DLD1 (cell line): ENCODE data around the gene SSNA1.

Experiments used
- in situ Hi-C: cut with HindIII; loops from 2 replicates; pipeline ENCODE4 v1.10.0; 2017; ENCODE audit warnings: low sequenced_read_pairs

SSNA1 gene

DNA sequence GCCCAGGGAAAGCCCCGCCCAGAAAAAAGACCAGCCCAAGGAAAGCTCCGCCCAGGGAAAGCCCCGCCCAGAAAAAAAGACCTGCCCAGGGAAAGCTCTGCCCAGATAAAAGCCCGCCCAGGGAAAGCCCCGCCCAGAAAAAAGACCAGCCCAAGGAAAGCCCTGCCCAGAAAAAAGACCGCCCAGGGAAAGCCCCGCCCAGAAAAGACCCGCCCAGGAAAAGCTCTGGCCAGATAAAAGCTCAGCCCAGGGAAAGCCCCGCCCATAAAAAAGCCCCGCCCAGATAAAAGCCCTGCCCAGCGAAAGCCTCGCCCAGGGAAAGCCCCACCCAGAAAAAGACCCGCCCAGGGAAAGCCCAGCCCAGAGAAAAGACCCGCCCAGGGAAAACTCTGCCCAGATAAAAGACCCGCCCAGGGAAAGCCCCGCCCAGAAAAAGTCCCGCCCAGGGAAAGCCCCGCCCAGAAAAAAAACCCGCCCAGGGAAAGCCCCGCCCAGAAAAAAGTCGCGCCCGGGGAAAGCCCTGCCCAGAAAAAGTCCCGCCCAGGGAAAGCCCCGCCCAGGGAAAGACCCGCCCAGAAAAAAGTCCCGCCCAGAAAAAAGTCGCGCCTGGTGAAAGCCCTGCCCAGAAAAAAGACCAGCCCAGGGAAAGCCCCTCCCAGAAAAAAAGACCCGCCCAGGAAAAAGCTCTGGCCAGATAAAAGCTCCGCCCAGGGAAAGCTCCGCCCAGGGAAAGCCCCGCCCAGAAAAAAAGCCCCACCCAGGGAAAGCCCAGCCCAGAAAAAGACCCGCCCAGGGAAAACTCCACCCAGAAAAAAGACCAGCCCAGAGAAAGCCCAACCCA lies 37.6 kb upstream of the SSNA1 start:
- in situ Hi-C loops, result loop anchor here (25.0 kb wide), 1 partner anchor 339 kb away; the partner anchor contains the start of gene RABL6

DNA sequence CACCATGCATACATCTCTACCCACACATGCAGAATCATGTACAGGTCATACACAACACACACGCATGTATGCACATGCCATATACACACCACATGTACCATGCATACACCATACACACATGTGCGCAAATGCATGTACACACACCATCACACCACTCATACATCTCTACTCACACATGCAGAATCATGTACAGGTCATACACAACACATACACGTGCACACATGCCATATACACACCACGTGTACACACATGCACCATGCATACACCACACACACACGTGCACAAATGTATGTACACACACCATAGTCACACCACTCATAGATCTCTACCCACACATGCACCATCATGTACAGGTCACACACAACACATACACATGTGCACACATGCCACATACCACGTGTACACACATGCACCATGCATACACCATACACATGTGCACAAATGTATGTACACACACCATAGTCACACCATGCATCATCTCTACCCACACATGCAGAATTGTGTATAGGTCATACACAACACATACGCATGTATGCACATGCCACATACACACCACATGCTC lies 35.6 kb upstream of the SSNA1 start:
- in situ Hi-C loops, result loop anchor here (25.0 kb wide), 1 partner anchor 341 kb away; the partner anchor contains the start of gene RABL6

DNA sequence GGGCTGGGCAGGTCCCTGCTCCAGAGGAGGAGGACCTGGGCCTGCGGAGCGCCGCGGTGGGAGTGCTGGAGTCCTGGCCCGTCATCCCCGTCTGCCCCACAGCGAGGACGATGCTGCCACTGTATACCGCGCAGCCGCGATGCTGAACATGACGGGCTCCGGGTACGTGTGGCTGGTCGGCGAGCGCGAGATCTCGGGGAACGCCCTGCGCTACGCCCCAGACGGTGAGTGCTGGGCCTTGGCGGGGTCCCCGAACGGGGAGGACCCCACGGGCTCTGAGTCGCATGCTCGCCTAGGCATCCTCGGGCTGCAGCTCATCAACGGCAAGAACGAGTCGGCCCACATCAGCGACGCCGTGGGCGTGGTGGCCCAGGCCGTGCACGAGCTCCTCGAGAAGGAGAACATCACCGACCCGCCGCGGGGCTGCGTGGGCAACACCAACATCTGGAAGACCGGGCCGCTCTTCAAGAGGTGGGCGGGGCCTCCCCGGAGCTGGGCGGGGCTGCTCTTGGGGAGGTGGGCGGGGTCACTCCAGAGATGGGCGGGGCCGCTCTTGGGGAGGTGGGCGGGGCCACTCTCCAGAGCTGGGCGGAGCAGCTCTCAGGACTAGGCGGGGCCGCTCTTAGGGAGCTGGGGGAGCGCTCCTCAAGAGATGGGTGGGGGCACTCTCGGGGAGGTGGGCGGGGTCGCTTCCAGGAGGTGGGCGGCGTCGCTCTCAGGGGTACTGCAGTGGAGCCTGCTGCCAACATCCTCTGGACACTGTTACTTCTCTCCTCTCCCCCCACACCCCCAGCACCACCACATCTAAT lies 31.7 kb upstream of the SSNA1 start:
- in situ Hi-C loops, result loop anchor here (25.0 kb wide), 1 partner anchor 344 kb away; the partner anchor contains the start of gene RABL6

DNA sequence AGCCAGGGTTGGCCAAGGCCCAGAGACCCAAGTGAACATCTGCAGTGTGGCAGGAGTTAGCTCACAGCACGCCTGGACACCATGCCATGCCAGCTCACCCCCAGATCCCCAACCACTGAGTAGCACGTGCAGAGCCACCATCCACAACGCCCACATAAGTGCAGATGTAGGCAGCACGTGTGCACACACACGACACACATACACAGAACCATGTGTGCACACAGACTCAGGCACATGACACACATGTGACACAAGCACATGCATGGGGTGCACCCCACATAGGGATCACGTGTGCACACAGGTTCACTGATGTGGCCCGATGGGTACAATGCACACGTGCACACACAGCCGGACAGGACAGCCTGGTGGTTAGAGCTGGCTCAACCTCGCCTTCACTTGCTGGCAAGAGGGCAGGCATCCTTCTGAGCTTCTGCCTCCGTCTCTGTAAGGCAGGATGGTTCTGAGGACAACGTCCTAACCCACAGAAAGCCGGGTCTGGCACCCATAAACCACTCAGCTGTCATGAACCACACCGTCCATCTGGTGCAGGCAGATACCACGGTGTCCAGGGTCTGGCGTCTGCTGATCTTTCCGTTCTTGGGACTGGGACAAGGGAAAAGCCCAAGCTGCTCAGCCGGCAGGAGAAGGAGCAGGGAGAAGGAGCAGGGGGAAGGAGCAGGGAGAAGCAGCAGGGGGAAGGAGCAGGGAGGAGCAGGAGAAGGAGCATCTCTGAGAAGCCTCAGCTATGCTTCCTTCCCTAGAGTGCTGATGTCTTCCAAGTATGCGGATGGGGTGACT lies 30.7 kb upstream of the SSNA1 start:
- in situ Hi-C loops, result loop anchor here (25.0 kb wide), 1 partner anchor 346 kb away; the partner anchor contains the start of gene RABL6

DNA sequence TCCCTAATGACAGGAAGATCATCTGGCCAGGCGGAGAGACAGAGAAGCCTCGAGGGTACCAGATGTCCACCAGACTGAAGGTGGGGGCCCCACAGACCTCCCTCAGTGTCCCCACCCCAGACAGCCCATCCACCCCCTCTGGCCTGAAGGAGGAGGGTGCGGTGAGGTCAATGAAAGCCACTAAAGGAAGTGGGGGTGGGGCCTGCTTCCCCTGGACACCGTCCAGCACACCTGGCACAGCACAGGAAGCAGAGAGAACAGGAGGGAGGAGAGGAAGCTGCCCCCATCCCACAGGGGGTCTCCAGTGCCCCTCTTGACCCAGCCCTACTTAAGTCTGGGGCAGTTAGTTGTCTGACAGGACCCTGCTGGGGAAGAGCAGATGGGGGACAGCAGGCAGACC lies 29.9 kb upstream of the SSNA1 start:
- in situ Hi-C loops, result loop anchor here (25.0 kb wide), 1 partner anchor 346 kb away; the partner anchor contains the start of gene RABL6

DNA sequence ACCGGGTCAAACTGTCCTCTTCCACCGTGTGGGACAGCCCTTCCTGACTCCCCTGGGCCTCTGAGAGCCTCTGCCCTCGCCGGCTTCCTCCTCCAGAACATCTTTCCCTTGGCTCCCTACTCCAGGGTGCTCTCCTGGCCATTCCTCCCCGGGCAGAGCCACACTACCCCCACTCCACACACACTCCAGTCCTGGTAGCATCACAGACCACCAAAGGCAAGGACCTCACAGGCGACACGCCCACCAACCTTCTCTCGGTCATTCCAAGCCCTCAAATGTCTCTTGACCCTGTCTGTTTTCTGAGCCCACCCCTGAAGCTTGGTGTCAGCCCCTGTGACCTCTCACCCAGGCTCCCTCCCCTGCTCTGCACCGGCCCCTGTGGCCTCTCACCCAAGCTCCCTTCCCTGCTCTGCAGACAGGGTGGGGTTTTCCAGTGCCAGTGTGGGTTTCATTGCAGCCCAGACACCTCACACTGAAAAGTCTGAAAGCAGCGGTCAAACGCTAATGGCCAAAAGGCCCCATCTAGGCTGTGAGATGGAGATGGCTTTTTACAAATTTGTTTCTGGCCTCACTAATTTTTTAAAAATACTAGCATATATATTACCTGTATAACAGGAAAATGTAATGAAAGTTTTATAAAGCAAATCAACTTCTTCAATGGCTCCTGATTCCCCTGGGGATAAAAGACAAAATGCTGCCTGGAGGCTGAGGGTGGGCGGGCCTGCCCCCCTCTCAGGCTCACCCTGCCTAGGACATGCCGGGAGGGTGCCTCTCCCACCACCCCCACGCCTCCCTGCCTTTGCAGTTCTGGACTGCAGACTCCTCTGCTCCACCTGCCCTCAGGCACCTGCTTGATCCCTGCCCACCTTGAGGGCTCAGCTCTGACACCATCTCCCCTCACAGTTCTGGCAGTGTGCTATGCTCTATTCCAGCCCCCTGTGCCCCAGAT lies 29.1 kb upstream of the SSNA1 start:
- in situ Hi-C loops, result loop anchor here (25.0 kb wide), 1 partner anchor 347 kb away; the partner anchor contains the start of gene RABL6

DNA sequence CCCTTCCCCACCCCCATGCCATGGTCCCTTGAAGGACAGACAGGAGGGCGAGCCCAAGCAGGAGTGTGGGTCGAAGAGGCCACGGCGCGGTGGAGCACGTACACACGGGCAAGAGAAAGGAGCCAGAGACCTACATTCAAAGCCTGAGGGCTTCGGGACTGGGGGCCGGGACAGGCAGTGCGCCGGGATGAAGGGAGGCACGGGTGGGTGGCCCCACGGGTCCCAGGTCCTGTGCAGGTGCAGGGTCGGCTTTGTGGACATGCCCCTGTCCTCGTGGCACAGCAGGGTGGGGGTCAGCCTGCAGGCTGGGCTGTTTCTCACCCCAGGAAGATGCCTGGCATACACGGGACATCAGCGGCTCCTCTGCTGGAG lies 28.4 kb upstream of the SSNA1 start:
- in situ Hi-C loops, result loop anchor here (25.0 kb wide), 1 partner anchor 348 kb away; the partner anchor contains the start of gene RABL6

DNA sequence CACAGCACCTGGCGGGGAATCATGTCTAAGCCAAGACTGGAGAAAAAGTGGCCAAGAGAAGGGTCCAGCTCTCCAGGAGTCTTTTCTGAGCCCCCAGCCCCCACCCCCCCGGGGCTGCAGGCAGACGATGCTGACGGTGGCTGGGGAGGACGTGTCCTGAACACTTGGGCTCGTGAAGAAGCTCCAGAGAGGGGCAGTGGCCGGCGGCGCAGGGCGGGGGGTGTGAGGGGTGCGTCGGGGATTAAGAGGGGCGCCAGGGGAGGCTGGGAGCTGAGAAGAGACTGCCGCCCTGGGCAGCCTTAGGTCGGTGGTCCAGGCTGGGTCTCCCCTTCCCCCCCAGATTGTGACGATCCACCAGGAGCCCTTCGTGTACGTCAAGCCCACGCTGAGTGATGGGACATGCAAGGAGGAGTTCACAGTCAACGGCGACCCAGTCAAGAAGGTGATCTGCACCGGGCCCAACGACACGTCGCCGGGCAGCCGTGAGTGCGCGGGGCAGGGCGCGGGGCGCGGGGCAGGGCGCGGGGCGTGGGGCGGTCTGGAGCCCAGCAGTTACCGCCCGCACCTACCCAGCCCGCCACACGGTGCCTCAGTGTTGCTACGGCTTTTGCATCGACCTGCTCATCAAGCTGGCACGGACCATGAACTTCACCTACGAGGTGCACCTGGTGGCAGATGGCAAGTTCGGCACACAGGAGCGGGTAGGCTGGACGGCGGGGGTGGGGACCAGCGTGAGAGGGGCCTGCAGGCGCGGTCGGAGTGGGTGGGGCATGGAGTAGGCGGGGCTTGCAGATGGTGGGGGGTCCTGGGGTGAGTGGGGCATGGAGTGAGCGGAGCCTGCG lies 27.5 kb upstream of the SSNA1 start:
- in situ Hi-C loops, result loop anchor here (25.0 kb wide), 1 partner anchor 349 kb away; the partner anchor contains the start of gene RABL6

DNA sequence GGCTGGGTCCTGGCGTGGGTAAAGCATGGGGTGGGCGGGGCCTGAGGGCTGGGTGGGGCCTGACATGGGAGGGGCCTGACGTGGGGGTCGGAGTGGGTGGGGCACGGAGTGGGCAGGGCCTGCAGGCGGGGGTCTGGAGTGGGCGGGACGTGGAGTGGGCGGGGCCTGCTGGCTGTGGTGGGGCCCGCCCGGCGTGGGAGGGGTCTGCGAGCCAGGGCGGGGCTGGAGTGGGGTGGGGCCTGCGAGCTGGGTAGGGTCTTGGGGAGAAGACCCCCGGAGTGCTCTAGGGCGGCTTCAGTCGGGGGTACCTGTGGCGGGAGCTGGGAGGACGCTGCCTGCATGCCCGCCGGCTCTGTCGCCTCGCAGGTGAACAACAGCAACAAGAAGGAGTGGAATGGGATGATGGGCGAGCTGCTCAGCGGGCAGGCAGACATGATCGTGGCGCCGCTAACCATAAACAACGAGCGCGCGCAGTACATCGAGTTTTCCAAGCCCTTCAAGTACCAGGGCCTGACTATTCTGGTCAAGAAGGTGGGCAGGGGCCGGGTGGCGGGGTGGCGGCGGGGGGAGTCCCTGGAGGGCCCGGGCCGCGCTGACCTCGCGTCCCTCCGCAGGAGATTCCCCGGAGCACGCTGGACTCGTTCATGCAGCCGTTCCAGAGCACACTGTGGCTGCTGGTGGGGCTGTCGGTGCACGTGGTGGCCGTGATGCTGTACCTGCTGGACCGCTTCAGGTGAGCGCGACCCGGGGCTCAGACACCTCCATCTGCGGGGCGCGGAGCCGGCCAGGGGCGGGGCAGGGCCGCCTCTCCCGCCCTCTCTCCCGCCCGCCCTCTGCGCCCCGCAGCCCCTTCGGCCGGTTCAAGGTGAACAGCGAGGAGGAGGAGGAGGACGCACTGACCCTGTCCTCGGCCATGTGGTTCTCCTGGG lies 26.7 kb upstream of the SSNA1 start:
- in situ Hi-C loops, result loop anchor here (25.0 kb wide), 1 partner anchor 350 kb away; the partner anchor contains the start of gene RABL6

DNA sequence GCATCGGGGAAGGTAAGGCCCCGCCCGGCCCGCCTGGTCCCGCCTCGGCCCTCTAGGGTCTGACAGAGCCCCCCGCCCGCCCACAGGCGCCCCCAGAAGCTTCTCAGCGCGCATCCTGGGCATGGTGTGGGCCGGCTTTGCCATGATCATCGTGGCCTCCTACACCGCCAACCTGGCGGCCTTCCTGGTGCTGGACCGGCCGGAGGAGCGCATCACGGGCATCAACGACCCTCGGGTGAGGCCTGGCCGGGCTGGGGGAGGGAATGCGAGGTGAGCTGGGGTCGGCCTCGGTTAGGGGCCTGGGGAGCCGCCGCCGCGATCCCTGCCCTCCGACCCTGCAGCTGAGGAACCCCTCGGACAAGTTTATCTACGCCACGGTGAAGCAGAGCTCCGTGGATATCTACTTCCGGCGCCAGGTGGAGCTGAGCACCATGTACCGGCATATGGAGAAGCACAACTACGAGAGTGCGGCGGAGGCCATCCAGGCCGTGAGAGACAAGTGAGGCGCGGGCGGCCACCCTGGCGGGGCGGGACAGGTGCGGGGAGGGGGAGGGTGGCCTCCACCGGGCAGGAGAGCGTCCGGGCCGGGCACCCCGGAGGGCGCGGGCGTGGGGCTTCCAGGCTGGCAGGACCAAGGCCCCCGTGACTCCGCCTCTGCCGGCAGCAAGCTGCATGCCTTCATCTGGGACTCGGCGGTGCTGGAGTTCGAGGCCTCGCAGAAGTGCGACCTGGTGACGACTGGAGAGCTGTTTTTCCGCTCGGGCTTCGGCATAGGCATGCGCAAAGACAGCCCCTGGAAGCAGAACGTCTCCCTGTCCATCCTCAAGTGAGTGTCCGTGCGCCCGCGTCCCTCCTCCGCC lies 25.7 kb upstream of the SSNA1 start:
- in situ Hi-C loops, result loop anchor here (25.0 kb wide), 1 partner anchor 350 kb away; the partner anchor contains the start of gene RABL6

DNA sequence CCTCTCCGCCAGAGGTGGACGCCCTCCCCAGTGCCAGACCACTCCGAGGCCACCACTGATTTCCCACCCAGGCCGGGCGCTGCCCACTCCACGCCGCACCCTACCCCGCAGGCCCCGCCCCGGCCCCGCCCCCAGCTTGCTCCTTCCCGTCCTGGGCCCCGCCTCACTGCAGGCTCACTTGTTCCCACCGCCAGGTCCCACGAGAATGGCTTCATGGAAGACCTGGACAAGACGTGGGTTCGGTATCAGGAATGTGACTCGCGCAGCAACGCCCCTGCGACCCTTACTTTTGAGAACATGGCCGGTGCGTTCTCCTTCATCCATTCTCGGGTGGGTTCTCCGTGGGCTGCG lies 25.1 kb upstream of the SSNA1 start:
- in situ Hi-C loops, result loop anchor here (25.0 kb wide), 1 partner anchor 351 kb away; the partner anchor contains the start of gene RABL6

DNA sequence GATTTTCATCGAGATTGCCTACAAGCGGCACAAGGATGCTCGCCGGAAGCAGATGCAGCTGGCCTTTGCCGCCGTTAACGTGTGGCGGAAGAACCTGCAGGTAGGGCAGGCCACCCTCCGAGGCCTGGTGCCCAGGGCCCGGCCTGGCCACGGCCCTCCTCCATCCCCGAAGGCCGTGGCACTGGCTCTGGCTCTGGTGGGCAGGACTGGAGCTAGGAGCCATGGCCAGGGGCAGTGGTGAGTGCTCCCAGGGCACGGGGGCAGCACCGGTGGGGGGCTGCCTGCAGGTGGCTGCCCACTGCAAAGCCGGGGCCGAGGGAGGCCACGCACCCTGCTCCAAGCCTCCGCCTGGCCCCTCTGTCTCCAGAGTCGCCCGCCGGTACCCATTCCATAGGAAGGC lies 24.7 kb upstream of the SSNA1 start:
- in situ Hi-C loops, result loop anchor here (25.0 kb wide), 1 partner anchor 352 kb away; the partner anchor contains the start of gene RABL6

DNA sequence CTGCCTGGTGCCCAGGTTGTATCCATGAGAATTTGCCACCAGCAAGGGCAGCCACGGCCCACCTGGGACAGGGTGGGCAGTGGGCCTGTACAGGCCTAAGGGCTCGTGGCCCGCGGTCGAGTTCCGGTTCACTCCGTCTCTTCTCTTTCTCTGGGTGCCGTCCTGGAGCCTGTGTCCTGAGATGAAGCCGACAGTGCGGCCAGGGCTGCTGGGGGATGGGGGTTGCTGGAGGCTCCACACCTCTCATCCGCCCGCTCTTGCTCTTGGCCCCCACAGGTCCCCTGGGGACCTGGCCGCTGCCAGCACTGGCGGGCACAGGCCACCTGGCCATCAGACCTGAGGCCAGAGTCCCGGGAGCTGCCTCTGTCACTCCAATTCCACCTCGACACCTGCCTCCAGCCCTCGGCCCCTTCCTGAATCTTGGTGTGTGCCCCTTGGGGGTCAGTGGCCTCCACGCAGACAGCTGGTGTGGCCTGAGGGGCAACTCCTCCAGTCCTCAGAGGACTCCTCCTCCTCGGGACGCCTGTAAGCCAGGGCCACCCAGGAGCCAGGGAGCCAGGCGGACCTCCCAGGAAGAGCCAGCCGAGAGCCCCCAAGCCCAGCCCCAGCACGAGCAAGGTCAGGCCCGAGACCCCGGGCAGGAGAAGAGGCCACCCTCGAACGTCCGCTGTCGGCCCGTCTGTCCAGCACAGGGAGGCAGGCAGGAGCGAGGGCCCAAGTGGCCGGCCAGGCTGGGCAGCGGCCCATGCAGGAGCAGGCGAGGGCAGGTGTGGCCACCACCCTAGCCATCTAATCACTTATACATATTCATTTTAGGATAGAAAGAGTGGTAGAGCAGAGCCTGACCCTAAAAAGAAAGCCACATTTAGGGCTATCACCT lies 23.9 kb upstream of the SSNA1 start:
- in situ Hi-C loops, result loop anchor here (25.0 kb wide), 1 partner anchor 352 kb away; the partner anchor contains the start of gene RABL6

DNA sequence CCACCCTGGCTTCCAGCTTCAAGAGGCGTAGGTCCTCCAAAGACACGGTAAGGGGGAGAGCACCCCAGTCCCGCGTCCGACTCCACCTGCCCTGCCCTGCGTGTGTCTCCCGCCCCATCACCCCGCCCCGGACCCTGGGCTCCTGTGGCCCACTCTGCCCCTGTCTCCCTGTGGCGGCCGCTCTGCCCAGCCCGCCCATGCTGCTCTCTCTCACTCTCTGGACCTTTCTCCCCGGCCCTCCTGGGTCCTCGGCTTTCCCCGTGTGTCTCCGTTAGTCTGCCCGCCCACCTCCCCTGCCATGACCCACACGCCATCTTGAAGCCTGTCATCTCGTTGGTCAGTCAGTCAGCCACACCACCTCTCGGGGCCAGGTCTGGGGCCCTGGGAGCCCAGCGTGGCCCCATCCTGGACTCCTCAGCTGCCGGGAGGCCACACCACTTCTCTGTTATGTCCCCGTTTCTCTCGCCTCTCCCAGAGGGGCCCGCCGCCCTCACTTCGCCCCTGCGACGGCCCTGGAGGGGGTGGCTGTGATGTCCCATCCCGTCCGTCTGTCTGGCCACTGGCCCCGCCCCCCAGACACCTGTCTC lies 23.1 kb upstream of the SSNA1 start:
- in situ Hi-C loops, result loop anchor here (25.0 kb wide), 1 partner anchor 353 kb away; the partner anchor contains the start of gene RABL6
